Measurements from ENCODE around the gene SH3BGR. TPM values are rescaled to one million over a fixed set of nuclear protein-coding genes. Genes with fewer than 3 reads are reported as not detected.

The SH3BGR gene
- total RNA-seq, 1 experiment from 2014 or later: 0.82 TPM

DNA sequence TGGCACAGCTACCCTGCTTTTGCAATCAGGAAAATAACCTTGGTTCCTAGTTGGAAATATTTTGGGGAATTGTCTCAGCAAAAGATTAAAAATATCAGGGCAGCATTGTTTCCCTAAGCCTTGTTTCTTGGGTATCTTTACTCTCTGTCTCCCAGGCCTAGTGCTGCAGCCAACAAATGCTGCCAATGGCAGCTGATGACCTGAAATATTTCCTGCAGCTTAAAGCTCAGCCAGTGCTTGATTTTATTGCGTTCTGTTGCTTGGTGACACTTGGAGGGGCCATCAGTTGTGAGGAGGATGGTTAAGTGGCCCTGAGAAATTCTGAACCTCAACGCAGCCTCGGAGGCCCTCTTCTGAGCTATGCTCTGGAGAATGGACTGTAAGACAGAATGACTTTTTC lies 101.6 kb downstream of the SH3BGR start:
- BruUV-seq (replicated peaks): no TSS peak
- ChIA-PET POLR2A (no interaction called here), CTCF (no interaction called here)
- Histone ChIP-seq H3K27me3 (replicated peaks; ENCODE audit: control insufficient read depth, insufficient read depth, low read length) (no peaks in the 10 kb centered on the region), H3K36me3 (ENCODE audit: control insufficient read depth, insufficient read depth, low read length) (no peaks in the 10 kb centered on the region), H3K9me3 (peaks cover 4% of the 10 kb centered on the region; the same call in 1 of the 2 replicates), H3K4me1 (no peaks in the 10 kb centered on the region), H3K4me3 (ENCODE audit: low read depth, low read length) (no peak overlapping the region)
- TF ChIP-seq, protein P1, sequence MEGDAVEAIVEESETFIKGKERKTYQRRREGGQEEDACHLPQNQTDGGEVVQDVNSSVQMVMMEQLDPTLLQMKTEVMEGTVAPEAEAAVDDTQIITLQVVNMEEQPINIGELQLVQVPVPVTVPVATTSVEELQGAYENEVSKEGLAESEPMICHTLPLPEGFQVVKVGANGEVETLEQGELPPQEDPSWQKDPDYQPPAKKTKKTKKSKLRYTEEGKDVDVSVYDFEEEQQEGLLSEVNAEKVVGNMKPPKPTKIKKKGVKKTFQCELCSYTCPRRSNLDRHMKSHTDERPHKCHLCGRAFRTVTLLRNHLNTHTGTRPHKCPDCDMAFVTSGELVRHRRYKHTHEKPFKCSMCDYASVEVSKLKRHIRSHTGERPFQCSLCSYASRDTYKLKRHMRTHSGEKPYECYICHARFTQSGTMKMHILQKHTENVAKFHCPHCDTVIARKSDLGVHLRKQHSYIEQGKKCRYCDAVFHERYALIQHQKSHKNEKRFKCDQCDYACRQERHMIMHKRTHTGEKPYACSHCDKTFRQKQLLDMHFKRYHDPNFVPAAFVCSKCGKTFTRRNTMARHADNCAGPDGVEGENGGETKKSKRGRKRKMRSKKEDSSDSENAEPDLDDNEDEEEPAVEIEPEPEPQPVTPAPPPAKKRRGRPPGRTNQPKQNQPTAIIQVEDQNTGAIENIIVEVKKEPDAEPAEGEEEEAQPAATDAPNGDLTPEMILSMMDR (IDR thresholded peaks at IDR 0.05; ENCODE audit: insufficient read depth in 1 of 2, low read depth in 1 of 2, low read length in 1 of 2, severe bottlenecking in 1 of 2, unreplicated experiment in 1 of 2): no peak
- no peaks in the 10 kb centered on the region for H3K4me1 Mint-ChIP-seq (ENCODE audit: low read depth, unreplicated experiment)
- H3K4me3 Mint-ChIP-seq (ENCODE audit: unreplicated experiment): no peak overlapping the region
- no peaks in the 10 kb centered on the region for H3K36me3 Mint-ChIP-seq (ENCODE audit: insufficient read depth, unreplicated experiment)
- H3K27me3 Mint-ChIP-seq (ENCODE audit: insufficient read depth, unreplicated experiment): peaks cover 7% of the 10 kb centered on the region
- intact Hi-C loops (cut with micrococcal nuclease; ENCODE audit: unreplicated experiment): no loop called here
- no peak for DNase-seq
- H3K27ac Mint-ChIP-seq (ENCODE audit: unreplicated experiment): no peak overlapping the region
- no peaks in the 10 kb centered on the region for H3K9me3 Mint-ChIP-seq (ENCODE audit: unreplicated experiment)

DNA sequence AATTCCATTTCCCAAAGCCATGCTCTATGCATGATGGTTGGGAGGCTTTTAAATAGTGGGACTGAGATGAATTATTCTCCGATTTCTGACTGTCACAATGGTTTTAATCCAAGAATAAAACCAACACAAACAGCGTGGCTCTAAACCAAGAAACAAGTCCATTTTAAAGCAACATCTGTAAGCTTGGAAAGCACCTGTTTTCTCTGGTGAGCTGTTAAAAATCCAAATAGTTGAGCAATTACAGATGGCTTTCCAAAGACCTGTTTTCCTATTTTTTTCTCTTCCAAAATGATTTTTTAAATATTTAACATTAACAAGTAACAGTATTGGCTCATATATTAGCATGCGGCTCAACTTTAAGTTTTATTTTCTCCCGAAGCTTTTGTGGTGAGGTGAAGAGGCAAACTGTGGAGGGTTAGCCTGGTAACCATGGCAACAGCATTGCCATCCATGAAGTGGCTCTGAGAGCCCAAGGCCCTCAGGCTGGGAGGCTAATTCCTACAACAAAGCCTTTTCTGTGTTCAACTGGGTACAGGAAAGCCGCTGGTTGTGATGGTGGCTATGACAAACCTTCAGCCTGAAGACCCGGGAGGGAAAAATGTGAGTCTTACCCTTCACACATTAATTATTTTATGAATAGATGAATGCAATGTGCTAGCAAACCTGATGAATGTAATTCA lies 104.3 kb downstream of the SH3BGR start:
- no peaks in the 10 kb centered on the region for H3K36me3 ChIP-seq (ENCODE audit: control insufficient read depth, insufficient read depth, low read length)
- no peak for DNase-seq
- Mint-ChIP-seq H3K9me3 (ENCODE audit: unreplicated experiment) (no peaks in the 10 kb centered on the region), H3K36me3 (ENCODE audit: insufficient read depth, unreplicated experiment) (no peaks in the 10 kb centered on the region), H3K4me1 (ENCODE audit: low read depth, unreplicated experiment) (no peaks in the 10 kb centered on the region), H3K4me3 (ENCODE audit: unreplicated experiment) (no peak overlapping the region), H3K27ac (ENCODE audit: unreplicated experiment) (no peak overlapping the region), H3K27me3 (ENCODE audit: insufficient read depth, unreplicated experiment) (peaks cover 4% of the 10 kb centered on the region)
- BruUV-seq (replicated peaks): no TSS peak
- ChIA-PET CTCF (no interaction called here), POLR2A (no interaction called here)
- no peaks in the 10 kb centered on the region for H3K27me3 ChIP-seq (replicated peaks; ENCODE audit: control insufficient read depth, insufficient read depth, low read length)
- peaks cover 4% of the 10 kb centered on the region; the same call in 1 of the 2 replicates for H3K9me3 ChIP-seq
- TF ChIP-seq, protein P1 (IDR thresholded peaks at IDR 0.05; ENCODE audit: insufficient read depth in 1 of 2, low read depth in 1 of 2, low read length in 1 of 2, severe bottlenecking in 1 of 2, unreplicated experiment in 1 of 2): no peak
- no peak overlapping the region for H3K4me3 ChIP-seq (ENCODE audit: low read depth, low read length)
- H3K4me1 ChIP-seq: no peaks in the 10 kb centered on the region
- intact Hi-C loops (cut with micrococcal nuclease; ENCODE audit: unreplicated experiment): no loop called here

DNA sequence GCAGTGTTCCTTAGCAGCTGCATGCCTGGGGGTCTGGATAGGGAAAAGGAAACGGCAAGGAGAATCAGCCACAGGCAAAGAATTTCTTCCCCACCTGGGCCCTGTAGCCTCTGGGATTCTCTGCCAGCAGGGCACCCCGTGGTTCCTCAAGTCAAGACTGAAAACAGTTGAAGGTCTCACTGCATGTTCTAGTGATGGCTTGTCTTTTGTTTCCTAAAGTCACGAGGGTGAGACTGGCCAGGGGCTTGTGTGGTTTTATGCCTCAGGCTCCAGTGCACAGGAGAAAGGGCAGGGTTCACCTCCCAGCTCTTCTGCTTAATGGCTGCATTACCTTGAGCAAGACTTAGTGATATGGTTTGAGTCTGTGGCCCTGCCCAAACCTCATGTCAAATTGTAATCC lies 107.7 kb downstream of the SH3BGR start:
- Mint-ChIP-seq H3K36me3 (ENCODE audit: insufficient read depth, unreplicated experiment) (no peaks in the 10 kb centered on the region), H3K4me1 (ENCODE audit: low read depth, unreplicated experiment) (no peaks in the 10 kb centered on the region), H3K27me3 (ENCODE audit: insufficient read depth, unreplicated experiment) (peaks cover 7% of the 10 kb centered on the region), H3K27ac (ENCODE audit: unreplicated experiment) (no peak overlapping the region), H3K9me3 (ENCODE audit: unreplicated experiment) (no peaks in the 10 kb centered on the region), H3K4me3 (ENCODE audit: unreplicated experiment) (no peak overlapping the region)
- Histone ChIP-seq H3K36me3 (ENCODE audit: control insufficient read depth, insufficient read depth, low read length) (no peaks in the 10 kb centered on the region), H3K27me3 (replicated peaks; ENCODE audit: control insufficient read depth, insufficient read depth, low read length) (no peaks in the 10 kb centered on the region), H3K9me3 (no peaks in the 10 kb centered on the region), H3K4me1 (no peaks in the 10 kb centered on the region), H3K4me3 (ENCODE audit: low read depth, low read length) (no peak overlapping the region)
- no TSS peak for BruUV-seq (replicated peaks)
- CTCF ChIA-PET: no interaction called here
- POLR2A ChIA-PET: no interaction called here
- TF ChIP-seq, protein P1 (IDR thresholded peaks at IDR 0.05; ENCODE audit: insufficient read depth in 1 of 2, low read depth in 1 of 2, low read length in 1 of 2, severe bottlenecking in 1 of 2, unreplicated experiment in 1 of 2): no peak
- intact Hi-C loops (cut with micrococcal nuclease; ENCODE audit: unreplicated experiment): no loop called here
- DNase-seq: no peak

Measured in Caco-2 (cell line).